HL-60 (cell line): Measurements from ENCODE around the gene PDE4A.

Source experiments
- GABPA ChIP-seq: IDR thresholded peaks from 2 replicates; pipeline ENCODE4 v1.6.1; 2012; ENCODE audit warnings: low read depth
- POLR2AphosphoS5 ChIP-seq: IDR thresholded peaks from 2 replicates; pipeline ENCODE4 v1.6.1; 2012; ENCODE audit warnings: low read depth
- TF ChIP-seq, protein P1 (sequence below): IDR thresholded peaks from one replicate; pipeline ENCODE4 v1.5.1; 2011; ENCODE audit warnings: low read length, control low read depth, inconsistent platforms; ENCODE audit not compliant: insufficient read depth

DNA sequence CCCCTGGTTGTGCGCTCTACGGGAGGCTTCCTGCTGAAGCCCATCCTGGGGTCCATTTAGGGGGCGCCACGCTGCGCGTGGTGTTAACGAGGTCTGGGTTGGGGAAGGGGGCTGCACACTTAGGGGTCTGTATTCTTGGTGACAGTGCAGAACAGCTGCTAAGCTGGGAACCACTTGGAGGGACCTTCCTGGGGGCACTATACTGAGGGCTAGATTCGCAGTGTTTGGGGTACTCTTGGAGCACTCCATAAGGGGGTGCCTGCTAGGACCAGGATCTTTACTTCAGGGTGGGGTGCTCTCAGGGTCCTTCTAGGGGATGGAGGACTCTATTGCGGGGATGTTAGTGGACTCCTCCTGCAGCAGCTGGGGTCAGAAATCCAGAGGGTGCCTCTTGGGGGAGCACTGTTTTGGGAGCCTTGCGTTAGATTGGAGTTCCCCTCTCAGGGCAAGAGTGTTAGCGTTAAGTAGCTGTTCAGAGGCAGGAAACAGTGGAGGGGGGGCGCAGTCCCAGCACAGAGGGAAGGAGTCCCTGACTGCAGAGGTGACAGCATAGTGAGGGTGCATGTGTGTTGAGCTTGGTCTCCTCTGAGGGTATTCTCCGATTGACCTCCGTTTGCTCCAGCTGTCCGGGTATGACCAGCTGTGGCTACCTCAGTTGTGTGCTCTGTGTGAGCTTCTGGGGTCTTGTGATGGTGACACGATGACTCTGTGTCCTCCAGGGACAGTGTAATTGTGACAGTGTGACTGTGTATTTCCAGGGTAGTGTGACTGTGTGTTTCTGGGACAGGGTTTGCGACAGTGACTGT, 1.1 kb downstream of the PDE4A start:
- TF ChIP-seq GABPA (no peak), POLR2AphosphoS5 (no peak)
- TF ChIP-seq, protein P1, sequence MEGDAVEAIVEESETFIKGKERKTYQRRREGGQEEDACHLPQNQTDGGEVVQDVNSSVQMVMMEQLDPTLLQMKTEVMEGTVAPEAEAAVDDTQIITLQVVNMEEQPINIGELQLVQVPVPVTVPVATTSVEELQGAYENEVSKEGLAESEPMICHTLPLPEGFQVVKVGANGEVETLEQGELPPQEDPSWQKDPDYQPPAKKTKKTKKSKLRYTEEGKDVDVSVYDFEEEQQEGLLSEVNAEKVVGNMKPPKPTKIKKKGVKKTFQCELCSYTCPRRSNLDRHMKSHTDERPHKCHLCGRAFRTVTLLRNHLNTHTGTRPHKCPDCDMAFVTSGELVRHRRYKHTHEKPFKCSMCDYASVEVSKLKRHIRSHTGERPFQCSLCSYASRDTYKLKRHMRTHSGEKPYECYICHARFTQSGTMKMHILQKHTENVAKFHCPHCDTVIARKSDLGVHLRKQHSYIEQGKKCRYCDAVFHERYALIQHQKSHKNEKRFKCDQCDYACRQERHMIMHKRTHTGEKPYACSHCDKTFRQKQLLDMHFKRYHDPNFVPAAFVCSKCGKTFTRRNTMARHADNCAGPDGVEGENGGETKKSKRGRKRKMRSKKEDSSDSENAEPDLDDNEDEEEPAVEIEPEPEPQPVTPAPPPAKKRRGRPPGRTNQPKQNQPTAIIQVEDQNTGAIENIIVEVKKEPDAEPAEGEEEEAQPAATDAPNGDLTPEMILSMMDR = no peak
